ENCODE measurements around the gene DDX47. TPM values are rescaled to one million over a fixed set of nuclear protein-coding genes. Genes with fewer than 3 reads are reported as not detected.
"Not testable (repeated sequence)": the region's sequence is repeated elsewhere in the genome, so short reads cannot be mapped to it uniquely, and the experiment has no call there.

Gene DDX47
- total RNA-seq, 1 donor from 2014 or later: 60.2 TPM

- not testable (repeated sequence) for DNase-seq (ENCODE audit: low spot score)
These were observed 7.2 kb downstream of the DDX47 start for GRCh38 chr12:12820376-12820775.

GRCh38 chr12:12821975-12822374 lies 8.8 kb downstream of the DDX47 start:
- DNase-seq (ENCODE audit: low spot score): no peak

- no peak for DNase-seq (ENCODE audit: low spot score)
These were observed 9.7 kb downstream of the DDX47 start for GRCh38 chr12:12822886-12823285.

- no peak for DNase-seq (ENCODE audit: low spot score)
These were observed 10.2 kb downstream of the DDX47 start for GRCh38 chr12:12823300-12823699.

GRCh38 chr12:12823811-12824210 lies 10.7 kb downstream of the DDX47 start:
- DNase-seq (ENCODE audit: low spot score): no peak

- DNase-seq (ENCODE audit: low spot score): no peak
These were observed 22.4 kb downstream of the DDX47 start for GRCh38 chr12:12835378-12836146.

- DNase-seq (ENCODE audit: low spot score): no peak
These were observed 23.4 kb downstream of the DDX47 start for GRCh38 chr12:12836571-12836970.

GRCh38 chr12:12837025-12837812 lies 24.1 kb downstream of the DDX47 start:
- no peak for DNase-seq (ENCODE audit: low spot score)

- DNase-seq (ENCODE audit: low spot score): no peak
These were observed 24.6 kb downstream of the DDX47 start for GRCh38 chr12:12837813-12838153.

- no peak for DNase-seq (ENCODE audit: low spot score)
These were observed 25.9 kb downstream of the DDX47 start for GRCh38 chr12:12839003-12839395.

- not testable (repeated sequence) for DNase-seq (ENCODE audit: low spot score)
These were observed 26.3 kb downstream of the DDX47 start for GRCh38 chr12:12839439-12839838.

GRCh38 chr12:12839873-12840579 lies 26.9 kb downstream of the DDX47 start:
- DNase-seq (ENCODE audit: low spot score): no peak

- no peak for DNase-seq (ENCODE audit: low spot score)
These were observed 27.4 kb downstream of the DDX47 start for GRCh38 chr12:12840580-12840899.

- DNase-seq (ENCODE audit: low spot score): not testable (repeated sequence)
These were observed 28.3 kb downstream of the DDX47 start for GRCh38 chr12:12841428-12841827.

- DNase-seq (ENCODE audit: low spot score): no peak
These were observed 32.7 kb downstream of the DDX47 start for GRCh38 chr12:12845794-12846243.

GRCh38 chr12:12846780-12847179 lies 33.6 kb downstream of the DDX47 start:
- DNase-seq (ENCODE audit: low spot score): not testable (repeated sequence)

GRCh38 chr12:12853435-12853834 lies 40.3 kb downstream of the DDX47 start:
- DNase-seq (ENCODE audit: low spot score): no peak

GRCh38 chr12:12859690-12860089 lies 46.5 kb downstream of the DDX47 start:
- DNase-seq (ENCODE audit: low spot score): no peak

- no peak for DNase-seq (ENCODE audit: low spot score)
These were observed 51.1 kb downstream of the DDX47 start for GRCh38 chr12:12864243-12864642.

GRCh38 chr12:12868477-12869235 lies 55.5 kb downstream of the DDX47 start:
- no peak for DNase-seq (ENCODE audit: low spot score)

- DNase-seq (ENCODE audit: low spot score): no peak
These were observed 57.3 kb downstream of the DDX47 start for GRCh38 chr12:12870465-12870864.
